ENCODE results near the gene MYRFL. TPM values are rescaled to one million over a fixed set of nuclear protein-coding genes. Genes with fewer than 3 reads are reported as not detected.

The MYRFL gene
- total RNA-seq, 1 experiment from 2014 or later: 1.3 TPM

DNA sequence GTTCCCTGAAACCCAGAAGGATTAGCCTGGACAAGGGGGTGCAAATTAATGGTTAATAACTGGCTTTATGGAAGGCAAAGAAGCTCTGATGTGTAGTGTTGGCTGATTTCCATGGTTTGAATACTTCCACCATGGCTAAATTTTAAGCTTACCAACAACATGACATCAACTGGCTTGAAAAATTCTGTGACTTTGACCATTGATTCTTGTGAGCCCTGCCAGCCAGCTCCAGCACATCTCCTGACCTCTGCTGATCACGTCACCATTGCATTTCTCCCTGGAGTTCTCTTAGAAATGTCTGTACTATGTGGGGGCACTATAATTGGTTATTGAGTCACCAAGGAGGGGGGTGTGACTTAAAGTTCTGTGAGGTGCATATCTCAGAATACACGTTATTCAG is 171.2 kb downstream of the MYRFL start:
- Mint-ChIP-seq H3K9me3 (peaks cover 7% of the 10 kb centered on the region), H3K36me3 (peaks cover 6% of the 10 kb centered on the region; the same call in 1 of the 2 replicates), H3K27ac (no peak overlapping the region), H3K4me3 (no peak overlapping the region), H3K27me3 (ENCODE audit: low read depth) (no peaks in the 10 kb centered on the region), H3K4me1 (0 out of 2 replicates have a peak, but pooled peaks cover 3% of the 10 kb centered on the region)
- TF ChIP-seq, protein P1, sequence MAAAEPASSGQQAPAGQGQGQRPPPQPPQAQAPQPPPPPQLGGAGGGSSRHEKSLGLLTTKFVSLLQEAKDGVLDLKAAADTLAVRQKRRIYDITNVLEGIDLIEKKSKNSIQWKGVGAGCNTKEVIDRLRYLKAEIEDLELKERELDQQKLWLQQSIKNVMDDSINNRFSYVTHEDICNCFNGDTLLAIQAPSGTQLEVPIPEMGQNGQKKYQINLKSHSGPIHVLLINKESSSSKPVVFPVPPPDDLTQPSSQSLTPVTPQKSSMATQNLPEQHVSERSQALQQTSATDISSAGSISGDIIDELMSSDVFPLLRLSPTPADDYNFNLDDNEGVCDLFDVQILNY (CRISPR knock-in tag; IDR thresholded peaks at IDR 0.05): no peak
- TF ChIP-seq, protein P2, sequence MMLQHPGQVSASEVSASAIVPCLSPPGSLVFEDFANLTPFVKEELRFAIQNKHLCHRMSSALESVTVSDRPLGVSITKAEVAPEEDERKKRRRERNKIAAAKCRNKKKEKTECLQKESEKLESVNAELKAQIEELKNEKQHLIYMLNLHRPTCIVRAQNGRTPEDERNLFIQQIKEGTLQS (CRISPR knock-in tag; conservative IDR thresholded peaks at IDR 0.05): no peak
- TF ChIP-seq SMAD3 (CRISPR knock-in tag; IDR thresholded peaks at IDR 0.05; ENCODE audit: borderline replicate concordance): no peak
- no peak for TF ChIP-seq SMAD4 (CRISPR knock-in tag; IDR thresholded peaks at IDR 0.05)
- no peak for TF ChIP-seq EMX1 (CRISPR knock-in tag; IDR thresholded peaks at IDR 0.05)
- TF ChIP-seq, protein P3, sequence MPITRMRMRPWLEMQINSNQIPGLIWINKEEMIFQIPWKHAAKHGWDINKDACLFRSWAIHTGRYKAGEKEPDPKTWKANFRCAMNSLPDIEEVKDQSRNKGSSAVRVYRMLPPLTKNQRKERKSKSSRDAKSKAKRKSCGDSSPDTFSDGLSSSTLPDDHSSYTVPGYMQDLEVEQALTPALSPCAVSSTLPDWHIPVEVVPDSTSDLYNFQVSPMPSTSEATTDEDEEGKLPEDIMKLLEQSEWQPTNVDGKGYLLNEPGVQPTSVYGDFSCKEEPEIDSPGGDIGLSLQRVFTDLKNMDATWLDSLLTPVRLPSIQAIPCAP (CRISPR knock-in tag; IDR thresholded peaks at IDR 0.05): no peak
- no peak for TF ChIP-seq NFATC4 (CRISPR knock-in tag; IDR thresholded peaks at IDR 0.05)
- TF ChIP-seq NR1H2 (CRISPR knock-in tag; IDR thresholded peaks at IDR 0.05): no peak
- TF ChIP-seq JAZF1 (CRISPR knock-in tag; IDR thresholded peaks at IDR 0.05): no peak
- TF ChIP-seq TEAD4 (CRISPR knock-in tag; IDR thresholded peaks at IDR 0.05): no peak
- TF ChIP-seq, protein P4, sequence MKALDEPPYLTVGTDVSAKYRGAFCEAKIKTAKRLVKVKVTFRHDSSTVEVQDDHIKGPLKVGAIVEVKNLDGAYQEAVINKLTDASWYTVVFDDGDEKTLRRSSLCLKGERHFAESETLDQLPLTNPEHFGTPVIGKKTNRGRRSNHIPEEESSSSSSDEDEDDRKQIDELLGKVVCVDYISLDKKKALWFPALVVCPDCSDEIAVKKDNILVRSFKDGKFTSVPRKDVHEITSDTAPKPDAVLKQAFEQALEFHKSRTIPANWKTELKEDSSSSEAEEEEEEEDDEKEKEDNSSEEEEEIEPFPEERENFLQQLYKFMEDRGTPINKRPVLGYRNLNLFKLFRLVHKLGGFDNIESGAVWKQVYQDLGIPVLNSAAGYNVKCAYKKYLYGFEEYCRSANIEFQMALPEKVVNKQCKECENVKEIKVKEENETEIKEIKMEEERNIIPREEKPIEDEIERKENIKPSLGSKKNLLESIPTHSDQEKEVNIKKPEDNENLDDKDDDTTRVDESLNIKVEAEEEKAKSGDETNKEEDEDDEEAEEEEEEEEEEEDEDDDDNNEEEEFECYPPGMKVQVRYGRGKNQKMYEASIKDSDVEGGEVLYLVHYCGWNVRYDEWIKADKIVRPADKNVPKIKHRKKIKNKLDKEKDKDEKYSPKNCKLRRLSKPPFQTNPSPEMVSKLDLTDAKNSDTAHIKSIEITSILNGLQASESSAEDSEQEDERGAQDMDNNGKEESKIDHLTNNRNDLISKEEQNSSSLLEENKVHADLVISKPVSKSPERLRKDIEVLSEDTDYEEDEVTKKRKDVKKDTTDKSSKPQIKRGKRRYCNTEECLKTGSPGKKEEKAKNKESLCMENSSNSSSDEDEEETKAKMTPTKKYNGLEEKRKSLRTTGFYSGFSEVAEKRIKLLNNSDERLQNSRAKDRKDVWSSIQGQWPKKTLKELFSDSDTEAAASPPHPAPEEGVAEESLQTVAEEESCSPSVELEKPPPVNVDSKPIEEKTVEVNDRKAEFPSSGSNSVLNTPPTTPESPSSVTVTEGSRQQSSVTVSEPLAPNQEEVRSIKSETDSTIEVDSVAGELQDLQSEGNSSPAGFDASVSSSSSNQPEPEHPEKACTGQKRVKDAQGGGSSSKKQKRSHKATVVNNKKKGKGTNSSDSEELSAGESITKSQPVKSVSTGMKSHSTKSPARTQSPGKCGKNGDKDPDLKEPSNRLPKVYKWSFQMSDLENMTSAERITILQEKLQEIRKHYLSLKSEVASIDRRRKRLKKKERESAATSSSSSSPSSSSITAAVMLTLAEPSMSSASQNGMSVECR (CRISPR knock-in tag; IDR thresholded peaks at IDR 0.05; ENCODE audit: borderline replicate concordance): no peak
- TF ChIP-seq TEAD1 (CRISPR knock-in tag; IDR thresholded peaks at IDR 0.05): no peak
- no peak for TF ChIP-seq ZNF416 (CRISPR knock-in tag; IDR thresholded peaks at IDR 0.05)
- no peak for TF ChIP-seq TCF7 (CRISPR knock-in tag; IDR thresholded peaks at IDR 0.05; ENCODE audit: low read depth)
- TF ChIP-seq, protein P5, sequence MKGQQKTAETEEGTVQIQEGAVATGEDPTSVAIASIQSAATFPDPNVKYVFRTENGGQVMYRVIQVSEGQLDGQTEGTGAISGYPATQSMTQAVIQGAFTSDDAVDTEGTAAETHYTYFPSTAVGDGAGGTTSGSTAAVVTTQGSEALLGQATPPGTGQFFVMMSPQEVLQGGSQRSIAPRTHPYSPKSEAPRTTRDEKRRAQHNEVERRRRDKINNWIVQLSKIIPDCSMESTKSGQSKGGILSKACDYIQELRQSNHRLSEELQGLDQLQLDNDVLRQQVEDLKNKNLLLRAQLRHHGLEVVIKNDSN (CRISPR knock-in tag; IDR thresholded peaks at IDR 0.05): no peak
- TF ChIP-seq GABPB1 (CRISPR knock-in tag; IDR thresholded peaks at IDR 0.05): no peak
- CTCF ChIA-PET: interaction anchor here (0.8 kb wide), 1 partner anchor 96 kb away, joined by 3 read pairs; no protein-coding TSS in a partner anchor
- ATAC-seq: no peak
- POLR2A ChIA-PET: no interaction called here
- DNase-seq (ENCODE audit: low spot score): no peak

DNA sequence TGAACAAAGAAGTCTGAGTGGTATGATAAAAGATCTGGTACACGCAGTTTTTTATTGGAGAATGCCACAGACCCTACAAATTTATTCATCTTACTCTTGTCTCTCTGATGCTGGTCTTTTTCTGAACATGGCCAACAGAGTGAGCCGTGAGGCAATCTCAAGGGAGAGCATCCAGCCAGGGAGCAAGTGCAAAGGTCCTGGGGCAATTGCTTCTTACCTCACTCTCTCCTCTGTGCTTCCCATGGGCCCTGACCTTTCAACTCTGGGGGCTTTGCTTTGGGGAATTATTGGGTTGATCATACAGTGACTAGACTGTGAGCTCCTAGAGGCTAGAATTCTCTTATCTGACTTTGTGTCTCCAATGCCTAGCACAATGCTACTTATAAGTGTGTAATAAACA is 171.7 kb downstream of the MYRFL start:
- POLR2A ChIA-PET: no interaction called here

DNA sequence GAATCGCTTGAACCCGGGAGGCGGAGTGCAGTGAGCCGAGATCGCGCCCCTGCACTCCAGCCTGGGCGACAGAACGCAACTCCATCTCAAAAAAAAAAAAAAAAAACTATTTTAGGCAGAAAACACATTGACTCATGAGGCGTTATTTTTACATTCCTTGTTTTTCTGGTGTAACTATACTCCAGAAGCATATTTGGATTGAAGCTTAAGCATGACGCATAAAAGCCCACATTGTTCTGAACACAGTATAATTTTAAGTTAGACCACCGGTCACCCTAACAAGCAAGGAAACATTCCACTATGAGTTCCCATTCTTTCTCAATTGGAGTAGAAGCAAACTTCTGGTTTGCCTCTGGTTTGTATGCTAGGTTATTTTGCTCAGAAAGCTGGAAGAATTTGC is 173.0 kb downstream of the MYRFL start:
- CTCF ChIA-PET: no interaction called here
- Mint-ChIP-seq H3K4me1 (peaks cover 6% of the 10 kb centered on the region; the same call in 1 of the 2 replicates), H3K4me3 (no peak overlapping the region), H3K9me3 (peaks cover 7% of the 10 kb centered on the region), H3K36me3 (peaks cover 6% of the 10 kb centered on the region; the same call in 1 of the 2 replicates), H3K27ac (no peak overlapping the region), H3K27me3 (ENCODE audit: low read depth) (no peaks in the 10 kb centered on the region)
- TF ChIP-seq GTF2I (CRISPR knock-in tag; conservative IDR thresholded peaks at IDR 0.05) (no peak), GRHL2 (CRISPR knock-in tag; IDR thresholded peaks at IDR 0.05; ENCODE audit: insufficient replicate concordance, severe bottlenecking) (no peak), ZBTB21 (CRISPR knock-in tag; IDR thresholded peaks at IDR 0.05; ENCODE audit: borderline replicate concordance) (no peak), NR1H2 (CRISPR knock-in tag; IDR thresholded peaks at IDR 0.05) (no peak), CBFB (CRISPR knock-in tag; IDR thresholded peaks at IDR 0.05; ENCODE audit: low read depth) (no peak), TEAD1 (CRISPR knock-in tag; IDR thresholded peaks at IDR 0.05) (no peak)
- POLR2A ChIA-PET: no interaction called here
- ATAC-seq (no peak), DNase-seq (ENCODE audit: low spot score) (no peak)

More for the DNA sequence above, 171.7 kb downstream of the MYRFL start:
- ATAC-seq (no peak), DNase-seq (ENCODE audit: low spot score) (no peak)
- peaks cover 6% of the 10 kb centered on the region; the same call in 1 of the 2 replicates for H3K36me3 Mint-ChIP-seq
- H3K4me3 Mint-ChIP-seq: no peak overlapping the region
- H3K27me3 Mint-ChIP-seq (ENCODE audit: low read depth): no peaks in the 10 kb centered on the region
- TF ChIP-seq GRHL2 (CRISPR knock-in tag; IDR thresholded peaks at IDR 0.05; ENCODE audit: insufficient replicate concordance, severe bottlenecking) (no peak), NFE2L1 (CRISPR knock-in tag; IDR thresholded peaks at IDR 0.05) (no peak)
- peaks cover 7% of the 10 kb centered on the region for H3K9me3 Mint-ChIP-seq
- H3K4me1 Mint-ChIP-seq: 0 out of 2 replicates have a peak, but pooled peaks cover 3% of the 10 kb centered on the region
- CTCF ChIA-PET: no interaction called here
- H3K27ac Mint-ChIP-seq: no peak overlapping the region

Measured in WTC11 (cell line).